22Rv1 (cell line): ENCODE measurements around the gene IDH2.

ENCODE experiments used
- H3K27ac ChIP-seq: fragments of 450-650 bp; 2 replicates; pipeline ENCODE4 v1.5.1; 2017
- ZFX ChIP-seq: fragments of 450-650 bp; IDR thresholded peaks from 2 replicates; pipeline ENCODE4 v1.6.1; 2017; ENCODE audit warnings: antibody characterized with exemption, borderline replicate concordance
- TF ChIP-seq, protein P1 (sequence below): fragments of 450-650 bp; IDR thresholded peaks from 2 replicates; pipeline ENCODE4 v1.5.1; 2017; ENCODE audit warnings: mild to moderate bottlenecking

IDH2 gene

DNA sequence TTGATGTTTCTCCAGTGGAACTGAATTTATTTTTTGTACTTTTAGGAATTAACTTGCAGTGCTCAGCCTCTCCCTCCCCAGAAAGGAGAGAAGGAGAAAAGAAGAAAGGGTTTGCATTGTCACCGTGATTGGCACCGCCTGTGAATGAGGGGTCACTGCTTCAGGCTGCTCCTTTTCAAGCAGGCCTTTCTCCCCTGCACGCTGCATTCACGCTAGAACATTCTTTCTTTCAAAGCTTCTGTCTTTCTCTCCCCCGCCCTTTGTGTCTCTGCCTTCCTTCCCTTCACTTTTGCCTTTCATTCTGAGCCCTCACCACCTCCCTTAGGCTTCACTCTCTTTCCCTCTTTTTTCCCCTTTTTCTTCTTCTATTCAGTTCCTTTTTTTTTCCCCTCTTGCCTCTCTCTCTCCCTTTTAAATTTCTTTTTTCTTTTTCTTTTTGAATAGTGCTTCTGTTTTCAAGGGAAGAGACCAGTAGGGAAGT, 58.7 kb downstream of the IDH2 start:
- no peak for TF ChIP-seq ZFX
- TF ChIP-seq, protein P1, sequence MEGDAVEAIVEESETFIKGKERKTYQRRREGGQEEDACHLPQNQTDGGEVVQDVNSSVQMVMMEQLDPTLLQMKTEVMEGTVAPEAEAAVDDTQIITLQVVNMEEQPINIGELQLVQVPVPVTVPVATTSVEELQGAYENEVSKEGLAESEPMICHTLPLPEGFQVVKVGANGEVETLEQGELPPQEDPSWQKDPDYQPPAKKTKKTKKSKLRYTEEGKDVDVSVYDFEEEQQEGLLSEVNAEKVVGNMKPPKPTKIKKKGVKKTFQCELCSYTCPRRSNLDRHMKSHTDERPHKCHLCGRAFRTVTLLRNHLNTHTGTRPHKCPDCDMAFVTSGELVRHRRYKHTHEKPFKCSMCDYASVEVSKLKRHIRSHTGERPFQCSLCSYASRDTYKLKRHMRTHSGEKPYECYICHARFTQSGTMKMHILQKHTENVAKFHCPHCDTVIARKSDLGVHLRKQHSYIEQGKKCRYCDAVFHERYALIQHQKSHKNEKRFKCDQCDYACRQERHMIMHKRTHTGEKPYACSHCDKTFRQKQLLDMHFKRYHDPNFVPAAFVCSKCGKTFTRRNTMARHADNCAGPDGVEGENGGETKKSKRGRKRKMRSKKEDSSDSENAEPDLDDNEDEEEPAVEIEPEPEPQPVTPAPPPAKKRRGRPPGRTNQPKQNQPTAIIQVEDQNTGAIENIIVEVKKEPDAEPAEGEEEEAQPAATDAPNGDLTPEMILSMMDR: no peak
- no peak overlapping the region for H3K27ac ChIP-seq

DNA sequence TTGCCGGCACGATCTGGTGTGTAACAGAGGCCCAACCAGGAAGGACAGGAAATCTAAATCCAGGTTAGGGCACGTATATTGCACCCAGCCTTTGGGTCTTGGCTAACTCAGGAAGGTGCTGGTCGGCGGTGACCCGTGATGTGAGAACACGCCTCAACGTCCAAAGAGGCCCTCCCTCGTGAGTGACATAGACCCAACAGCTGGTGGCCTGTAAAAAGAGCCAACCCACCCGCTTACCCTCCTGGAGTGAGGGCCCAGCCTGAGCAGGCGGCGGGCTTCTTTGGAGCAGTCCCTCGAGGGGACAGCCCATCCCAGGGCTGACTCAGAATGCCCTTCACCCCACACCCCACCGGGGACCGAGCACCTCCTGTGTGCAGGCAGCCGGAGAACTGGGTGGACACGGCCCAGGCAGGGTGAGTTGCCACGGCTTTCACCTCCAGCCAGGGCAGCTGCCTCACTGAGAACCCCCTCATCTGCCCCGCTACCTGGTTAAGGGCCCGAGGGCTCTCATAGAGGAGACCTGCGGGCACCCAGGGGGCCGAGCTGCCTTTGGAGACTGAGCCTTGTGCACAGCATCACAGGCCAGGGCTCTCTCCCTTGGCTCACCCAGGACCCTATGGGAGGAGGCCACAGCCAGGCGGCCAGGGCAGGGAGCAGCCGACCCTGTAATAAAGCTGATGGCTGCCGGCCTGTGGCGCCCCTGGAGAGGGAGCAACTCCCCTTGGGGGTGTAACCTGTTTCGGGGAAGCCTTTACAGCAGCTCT, 59.3 kb downstream of the IDH2 start:
- no peak overlapping the region for H3K27ac ChIP-seq
- TF ChIP-seq, protein P1: no peak

DNA sequence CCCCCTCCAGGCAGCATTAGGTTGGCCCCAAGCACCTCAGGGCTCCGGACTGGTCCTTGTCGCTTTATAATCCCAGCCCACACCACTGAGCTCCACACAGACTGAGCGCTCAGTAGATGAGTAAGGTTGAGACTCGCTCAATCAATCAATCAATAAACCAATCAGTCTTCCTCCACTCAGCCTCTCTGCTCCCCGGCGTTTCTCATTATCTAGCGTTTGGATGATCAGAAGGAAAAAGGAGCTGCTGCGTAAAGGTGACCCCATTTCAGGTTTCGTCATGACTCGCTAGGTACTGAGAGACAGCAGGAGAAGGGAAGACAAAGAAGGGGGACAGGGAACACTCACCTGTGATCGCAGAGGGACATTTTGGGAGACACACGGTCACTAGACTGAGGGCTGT, 59.9 kb downstream of the IDH2 start:
- H3K27ac ChIP-seq: no peak overlapping the region
- no peak for TF ChIP-seq ZFX
- TF ChIP-seq, protein P1: no peak

DNA sequence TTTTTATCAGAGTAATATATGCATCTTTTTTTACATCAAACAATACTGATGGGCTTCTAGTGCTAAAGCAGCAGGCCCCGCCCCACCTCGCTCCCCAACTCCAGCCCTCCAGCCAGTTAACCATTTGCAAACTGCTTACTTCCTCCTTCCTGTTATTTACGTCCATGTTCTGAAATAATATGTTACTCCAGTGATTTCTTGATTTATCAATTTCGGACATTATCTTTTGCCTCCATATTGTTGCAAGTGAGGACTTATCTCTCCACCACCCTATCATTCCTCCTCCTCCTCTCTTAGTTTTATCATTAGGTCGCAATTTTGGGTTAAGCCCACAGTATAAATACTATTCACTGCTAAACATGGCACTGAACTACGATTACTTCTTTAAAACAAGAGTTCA, 61.6 kb downstream of the IDH2 start:
- TF ChIP-seq, protein P1: no peak
- TF ChIP-seq ZFX: no peak
- no peak overlapping the region for H3K27ac ChIP-seq

DNA sequence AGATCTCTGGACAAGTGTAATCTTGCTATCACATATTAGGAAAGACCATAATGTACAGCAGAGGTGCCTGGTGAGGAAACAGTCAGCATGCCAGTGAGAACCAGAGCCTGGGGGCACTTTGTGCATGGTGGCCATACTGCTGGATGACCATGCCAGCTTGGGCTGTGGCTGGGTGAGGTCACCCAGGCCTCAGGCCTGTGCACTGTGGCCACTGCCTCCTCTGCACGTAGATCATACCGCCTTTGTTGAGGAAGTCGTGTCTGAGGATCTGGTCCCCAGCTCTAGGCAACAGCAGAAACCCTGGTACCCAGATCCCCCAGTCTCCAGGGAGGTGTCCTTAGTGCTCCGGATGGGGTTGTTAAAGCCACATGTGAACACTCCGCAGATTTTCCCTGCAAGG, 62.3 kb downstream of the IDH2 start:
- TF ChIP-seq ZFX: no peak
- TF ChIP-seq, protein P1: no peak
- H3K27ac ChIP-seq: no peak overlapping the region

DNA sequence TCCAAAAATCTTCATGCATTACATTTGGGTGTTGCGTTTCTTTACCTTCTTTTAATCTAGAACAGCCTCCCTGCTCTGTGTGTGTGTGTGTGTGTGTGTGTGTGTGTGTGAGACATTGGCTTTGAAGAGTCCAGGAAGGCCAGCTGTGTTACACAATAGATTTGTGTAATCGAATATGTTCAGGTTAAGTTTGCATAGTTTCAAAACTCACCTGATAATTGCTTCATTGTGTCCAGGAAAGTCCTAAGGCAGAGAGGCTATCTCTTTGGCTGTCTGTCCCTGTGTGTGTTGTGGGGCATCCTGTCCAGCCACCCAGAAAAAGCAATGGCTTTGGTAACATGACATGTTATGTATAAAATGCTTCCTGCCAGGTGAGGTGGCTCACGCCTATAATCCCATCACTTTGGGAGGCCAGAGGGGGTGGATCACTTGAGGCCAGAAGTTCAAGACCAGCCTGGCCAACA, 63.6 kb downstream of the IDH2 start:
- H3K27ac ChIP-seq: no peak overlapping the region
- TF ChIP-seq, protein P1: no peak
- TF ChIP-seq ZFX: no peak

DNA sequence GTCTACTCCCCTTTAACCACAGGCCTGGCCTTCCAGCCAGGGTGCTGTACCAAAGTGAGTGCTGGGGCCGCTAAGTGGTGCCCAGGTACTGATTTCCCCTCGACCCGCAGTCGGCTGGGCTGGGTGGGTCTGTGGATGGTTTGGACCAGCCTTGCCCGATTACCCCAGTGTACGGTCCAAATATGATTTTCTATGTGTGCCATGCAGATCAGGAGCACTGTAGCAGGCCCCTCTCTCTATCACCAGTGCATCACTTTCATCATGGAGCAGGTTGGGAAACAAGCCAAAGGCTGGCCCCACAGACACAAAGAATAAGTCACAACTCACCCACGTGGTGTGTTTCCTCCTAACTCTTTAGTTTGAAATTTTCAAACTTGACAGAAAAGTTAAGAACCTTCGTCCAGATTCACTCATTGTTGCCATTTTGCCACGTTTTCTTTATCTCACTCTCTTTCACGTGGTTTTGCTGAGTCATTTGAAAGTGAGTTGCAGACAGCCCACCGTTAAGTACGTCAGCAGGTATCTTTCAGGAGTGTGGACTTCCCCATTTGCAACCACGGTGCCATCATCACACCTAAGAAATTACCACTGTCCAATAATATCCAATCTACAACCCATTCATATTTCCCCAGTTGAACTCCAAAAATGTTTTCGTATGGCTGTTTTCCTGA, 64.2 kb downstream of the IDH2 start:
- no peak overlapping the region for H3K27ac ChIP-seq
- TF ChIP-seq ZFX: no peak
- TF ChIP-seq, protein P1: no peak
